GM12892 (cell line): Measurements from ENCODE around the gene FCN3.
"Not testable (repeated sequence)": the region's sequence is repeated elsewhere in the genome, so short reads cannot be mapped to it uniquely, and the experiment has no call there.

Experiments used
- POLR2A ChIP-seq: IDR thresholded peaks from 2 replicates; pipeline ENCODE4 v1.6.1; 2011; ENCODE audit warnings: low read depth, low read length, control low read depth
- POLR2AphosphoS5 ChIP-seq: IDR thresholded peaks from 2 replicates; pipeline ENCODE4 v1.6.1; 2011; ENCODE audit warnings: low read depth, low read length, control low read depth
- TAF1 ChIP-seq: IDR thresholded peaks from 2 replicates; pipeline ENCODE4 v1.6.1; 2011; ENCODE audit warnings: low read depth, mild to moderate bottlenecking, control low read depth, low read length, borderline replicate concordance

- not testable (repeated sequence) for TF ChIP-seq TAF1, POLR2AphosphoS5, POLR2A
These were observed 31.2 kb upstream of the FCN3 start for GRCh38 chr1:27405598-27406361.
